HepG2 (cell line): ENCODE data around the gene RIPK3. TPM values are rescaled to one million over a fixed set of nuclear protein-coding genes. Genes with fewer than 3 reads are reported as not detected.

Source experiments
- ARID2 ChIP-seq: sonication (generic); formaldehyde crosslinking; IDR thresholded peaks from 2 replicates; pipeline ENCODE4 v1.8.1; 2022; ENCODE audit warnings: mild to moderate bottlenecking, missing genetic modification reagents, borderline replicate concordance
- ARNT ChIP-seq: fragments of 450-650 bp; IDR thresholded peaks from 2 replicates; pipeline ENCODE4 v1.6.1; 2017
- CEBPB ChIP-seq: IDR thresholded peaks from 2 replicates; pipeline ENCODE4 v1.6.1; 2011; ENCODE audit warnings: low read depth, low read length, improper control_type of control experiment, borderline replicate concordance
- EED ChIP-seq: sonication (generic); formaldehyde crosslinking; IDR thresholded peaks from 2 replicates; pipeline ENCODE4 v1.5.0; 2020; ENCODE audit warnings: mild to moderate bottlenecking, missing genetic modification reagents
- GTF2F1 ChIP-seq: fragments of 150-350 bp; IDR thresholded peaks from 2 replicates; pipeline ENCODE4 v1.6.1; 2014; ENCODE audit warnings: low read length
- KLF11 ChIP-seq: IDR thresholded peaks from 2 replicates; pipeline ENCODE4 v1.6.1; 2016; ENCODE audit warnings: missing compliant biosample characterization
- KLF12 ChIP-seq: sonication (generic); formaldehyde crosslinking; IDR thresholded peaks from 2 replicates; pipeline ENCODE4 v1.4.0; 2020; ENCODE audit warnings: missing genetic modification reagents, borderline replicate concordance
- NCOA5 ChIP-seq: sonication (generic); formaldehyde crosslinking; IDR thresholded peaks from 2 replicates; pipeline ENCODE4 v1.4.0; 2020; ENCODE audit warnings: missing genetic modification reagents
- PHF21A ChIP-seq: sonication (generic); formaldehyde crosslinking; IDR thresholded peaks from 2 replicates; pipeline ENCODE4 v1.5.0; 2020; ENCODE audit warnings: mild to moderate bottlenecking, missing genetic modification reagents
- PHF5A ChIP-seq: IDR thresholded peaks from one replicate; pipeline ENCODE4 v1.6.1; 2018; ENCODE audit warnings: low read depth, missing genetic modification reagents; ENCODE audit not compliant: unreplicated experiment
- PPARG ChIP-seq: conservative IDR thresholded peaks from 2 replicates; pipeline ENCODE4 v1.6.1; 2016; ENCODE audit warnings: missing biosample characterization, missing genetic modification reagents
- SMAD9 ChIP-seq: sonication (generic); formaldehyde crosslinking; IDR thresholded peaks from 2 replicates; pipeline ENCODE4 v1.5.1; 2020; ENCODE audit warnings: mild to moderate bottlenecking, missing genetic modification reagents
- TRIM24 ChIP-seq: sonication (generic); formaldehyde crosslinking; IDR thresholded peaks from 2 replicates; pipeline ENCODE4 v1.8.0; 2022; ENCODE audit warnings: mild to moderate bottlenecking, missing genetic modification reagents
- XRCC5 ChIP-seq: fragments of 200-400 bp; formaldehyde crosslinking; optimal IDR thresholded peaks from 2 replicates; pipeline ENCODE3; 2017; ENCODE audit warnings: mild to moderate bottlenecking, low read length
- ZNF124 ChIP-seq: sonication (generic); formaldehyde crosslinking; IDR thresholded peaks from 2 replicates; pipeline ENCODE4 v1.4.0; 2020; ENCODE audit warnings: missing genetic modification reagents
- ZNF552 ChIP-seq: sonication (generic); formaldehyde crosslinking; IDR thresholded peaks from 2 replicates; pipeline ENCODE4 v1.9.0; 2022; ENCODE audit warnings: missing genetic modification reagents, mild to moderate bottlenecking, borderline replicate concordance
- ZNF629 ChIP-seq: sonication (generic); formaldehyde crosslinking; conservative IDR thresholded peaks from 2 replicates; pipeline ENCODE4 v1.5.0; 2020; ENCODE audit warnings: missing genetic modification reagents
- polyA plus RNA-seq, 8 experiments: library from polyadenylated mRNA; depleted of rRNA in 3 of 8; stranded (reverse) in 7 of 8; unstranded in 1 of 8; fragments of >200 nt; fragmentation: Illumina TruSeq in 4 of 8; extraction: Trizol in 4 of 8; gene quantifications; 2 replicates each; pipeline versions ENCODE4 v1.2.1 to v1.2.3, GENCODE V29; 2011 to 2016; ENCODE audit warnings: low read depth in 4 of 8, missing spikeins in 1 of 8, mixed read lengths in 1 of 8; ENCODE audit not compliant: insufficient read depth in 1 of 8
- total RNA-seq, 5 experiments: library from RNA; depleted of rRNA; stranded (reverse); fragments of >200 nt; fragmentation: Illumina TruSeq; extraction: Trizol; gene quantifications; 2 replicates each; pipeline ENCODE4 v1.2.3, GENCODE V29; 2016; ENCODE audit warnings: low read depth in 1 of 5
- TF ChIP-seq, protein P1 (sequence below): sonication (generic); formaldehyde crosslinking; IDR thresholded peaks from 2 replicates; pipeline ENCODE4 v1.4.0; 2020; ENCODE audit warnings: low read depth, missing genetic modification reagents
- TF ChIP-seq, protein P2 (sequence below): sonication (generic); formaldehyde crosslinking; conservative IDR thresholded peaks from 2 replicates; pipeline ENCODE4 v1.8.0; 2022; ENCODE audit warnings: mild to moderate bottlenecking, moderate library complexity, missing genetic modification reagents
- TF ChIP-seq, protein P3 (sequence below): sonication (generic); formaldehyde crosslinking; IDR thresholded peaks from 2 replicates; pipeline ENCODE4 v1.4.0; 2020; ENCODE audit warnings: missing genetic modification reagents
- TF ChIP-seq, protein P4 (sequence below): sonication (generic); formaldehyde crosslinking; IDR thresholded peaks from 2 replicates; pipeline ENCODE4 v1.9.0; 2021; ENCODE audit warnings: missing genetic modification reagents, mild to moderate bottlenecking, borderline replicate concordance

The RIPK3 gene
- total and polyA plus RNA-seq, 2 of the 13 experiments (the other 11 are each of a cell fraction or from before 2014, with no cell fraction given): not detected

GRCh38 chr14:24297190-24297964, 42.4 kb downstream of the RIPK3 start (continued):
- TF ChIP-seq, protein P1, sequence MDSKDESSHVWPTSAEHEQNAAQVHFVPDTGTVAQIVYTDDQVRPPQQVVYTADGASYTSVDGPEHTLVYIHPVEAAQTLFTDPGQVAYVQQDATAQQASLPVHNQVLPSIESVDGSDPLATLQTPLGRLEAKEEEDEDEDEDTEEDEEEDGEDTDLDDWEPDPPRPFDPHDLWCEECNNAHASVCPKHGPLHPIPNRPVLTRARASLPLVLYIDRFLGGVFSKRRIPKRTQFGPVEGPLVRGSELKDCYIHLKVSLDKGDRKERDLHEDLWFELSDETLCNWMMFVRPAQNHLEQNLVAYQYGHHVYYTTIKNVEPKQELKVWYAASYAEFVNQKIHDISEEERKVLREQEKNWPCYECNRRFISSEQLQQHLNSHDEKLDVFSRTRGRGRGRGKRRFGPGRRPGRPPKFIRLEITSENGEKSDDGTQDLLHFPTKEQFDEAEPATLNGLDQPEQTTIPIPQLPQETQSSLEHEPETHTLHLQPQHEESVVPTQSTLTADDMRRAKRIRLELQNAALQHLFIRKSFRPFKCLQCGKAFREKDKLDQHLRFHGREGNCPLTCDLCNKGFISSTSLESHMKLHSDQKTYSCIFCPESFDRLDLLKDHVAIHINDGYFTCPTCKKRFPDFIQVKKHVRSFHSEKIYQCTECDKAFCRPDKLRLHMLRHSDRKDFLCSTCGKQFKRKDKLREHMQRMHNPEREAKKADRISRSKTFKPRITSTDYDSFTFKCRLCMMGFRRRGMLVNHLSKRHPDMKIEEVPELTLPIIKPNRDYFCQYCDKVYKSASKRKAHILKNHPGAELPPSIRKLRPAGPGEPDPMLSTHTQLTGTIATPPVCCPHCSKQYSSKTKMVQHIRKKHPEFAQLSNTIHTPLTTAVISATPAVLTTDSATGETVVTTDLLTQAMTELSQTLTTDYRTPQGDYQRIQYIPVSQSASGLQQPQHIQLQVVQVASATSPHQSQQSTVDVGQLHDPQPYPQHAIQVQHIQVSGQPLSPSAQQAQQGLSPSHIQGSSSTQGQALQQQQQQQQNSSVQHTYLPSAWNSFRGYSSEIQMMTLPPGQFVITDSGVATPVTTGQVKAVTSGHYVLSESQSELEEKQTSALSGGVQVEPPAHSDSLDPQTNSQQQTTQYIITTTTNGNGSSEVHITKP (CRISPR knock-in tag): no peak
- TF ChIP-seq ZNF552 (no peak), XRCC5 (no peak), TRIM24 (CRISPR knock-in tag) (no peak), PHF5A (CRISPR knock-in tag) (no peak), KLF11 (CRISPR knock-in tag) (no peak), PHF21A (CRISPR knock-in tag) (no peak), KLF12 (CRISPR knock-in tag) (no peak), EED (no peak), ARNT (no peak), NCOA5 (CRISPR knock-in tag) (no peak), GTF2F1 (no peak), ARID2 (CRISPR knock-in tag) (no peak), ZNF629 (CRISPR knock-in tag) (no peak), PPARG (CRISPR knock-in tag) (peak; percentile 42; the same call in 1 of the 2 replicates), CEBPB (no peak), SMAD9 (CRISPR knock-in tag) (no peak; the same call in 1 of the 2 replicates), ZNF124 (CRISPR knock-in tag) (0 out of 2 replicates have a peak, but pooled peaks have one; percentile 8)
- TF ChIP-seq, protein P2, sequence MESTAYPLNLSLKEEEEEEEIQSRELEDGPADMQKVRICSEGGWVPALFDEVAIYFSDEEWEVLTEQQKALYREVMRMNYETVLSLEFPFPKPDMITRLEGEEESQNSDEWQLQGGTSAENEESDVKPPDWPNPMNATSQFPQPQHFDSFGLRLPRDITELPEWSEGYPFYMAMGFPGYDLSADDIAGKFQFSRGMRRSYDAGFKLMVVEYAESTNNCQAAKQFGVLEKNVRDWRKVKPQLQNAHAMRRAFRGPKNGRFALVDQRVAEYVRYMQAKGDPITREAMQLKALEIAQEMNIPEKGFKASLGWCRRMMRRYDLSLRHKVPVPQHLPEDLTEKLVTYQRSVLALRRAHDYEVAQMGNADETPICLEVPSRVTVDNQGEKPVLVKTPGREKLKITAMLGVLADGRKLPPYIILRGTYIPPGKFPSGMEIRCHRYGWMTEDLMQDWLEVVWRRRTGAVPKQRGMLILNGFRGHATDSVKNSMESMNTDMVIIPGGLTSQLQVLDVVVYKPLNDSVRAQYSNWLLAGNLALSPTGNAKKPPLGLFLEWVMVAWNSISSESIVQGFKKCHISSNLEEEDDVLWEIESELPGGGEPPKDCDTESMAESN: 0 out of 2 replicates have a peak, but pooled peaks have one; percentile 42
- TF ChIP-seq, protein P3, sequence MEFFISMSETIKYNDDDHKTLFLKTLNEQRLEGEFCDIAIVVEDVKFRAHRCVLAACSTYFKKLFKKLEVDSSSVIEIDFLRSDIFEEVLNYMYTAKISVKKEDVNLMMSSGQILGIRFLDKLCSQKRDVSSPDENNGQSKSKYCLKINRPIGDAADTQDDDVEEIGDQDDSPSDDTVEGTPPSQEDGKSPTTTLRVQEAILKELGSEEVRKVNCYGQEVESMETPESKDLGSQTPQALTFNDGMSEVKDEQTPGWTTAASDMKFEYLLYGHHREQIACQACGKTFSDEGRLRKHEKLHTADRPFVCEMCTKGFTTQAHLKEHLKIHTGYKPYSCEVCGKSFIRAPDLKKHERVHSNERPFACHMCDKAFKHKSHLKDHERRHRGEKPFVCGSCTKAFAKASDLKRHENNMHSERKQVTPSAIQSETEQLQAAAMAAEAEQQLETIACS (CRISPR knock-in tag): no peak
- TF ChIP-seq, protein P4, sequence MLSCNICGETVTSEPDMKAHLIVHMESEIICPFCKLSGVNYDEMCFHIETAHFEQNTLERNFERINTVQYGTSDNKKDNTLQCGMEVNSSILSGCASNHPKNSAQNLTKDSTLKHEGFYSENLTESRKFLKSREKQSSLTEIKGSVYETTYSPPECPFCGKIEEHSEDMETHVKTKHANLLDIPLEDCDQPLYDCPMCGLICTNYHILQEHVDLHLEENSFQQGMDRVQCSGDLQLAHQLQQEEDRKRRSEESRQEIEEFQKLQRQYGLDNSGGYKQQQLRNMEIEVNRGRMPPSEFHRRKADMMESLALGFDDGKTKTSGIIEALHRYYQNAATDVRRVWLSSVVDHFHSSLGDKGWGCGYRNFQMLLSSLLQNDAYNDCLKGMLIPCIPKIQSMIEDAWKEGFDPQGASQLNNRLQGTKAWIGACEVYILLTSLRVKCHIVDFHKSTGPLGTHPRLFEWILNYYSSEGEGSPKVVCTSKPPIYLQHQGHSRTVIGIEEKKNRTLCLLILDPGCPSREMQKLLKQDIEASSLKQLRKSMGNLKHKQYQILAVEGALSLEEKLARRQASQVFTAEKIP (CRISPR knock-in tag): no peak
